GM18517 (cell line): ENCODE data around the gene ARHGAP25.

Source experiments
- ATAC-seq: cut with Tn5 transposase; IDR thresholded peaks from one replicate; pipeline ENCODE4 v1.9.1; 2021; ENCODE audit warnings: mild to moderate bottlenecking, moderate library complexity; ENCODE audit not compliant: unreplicated experiment

The ARHGAP25 gene

GRCh38 chr2:68855550-68855949, 120.9 kb downstream of the ARHGAP25 start:
- no peak for ATAC-seq

GRCh38 chr2:68857202-68857845, 122.7 kb downstream of the ARHGAP25 start:
- ATAC-seq: no peak

GRCh38 chr2:68857855-68858456, 123.3 kb downstream of the ARHGAP25 start:
- no peak for ATAC-seq

DNA sequence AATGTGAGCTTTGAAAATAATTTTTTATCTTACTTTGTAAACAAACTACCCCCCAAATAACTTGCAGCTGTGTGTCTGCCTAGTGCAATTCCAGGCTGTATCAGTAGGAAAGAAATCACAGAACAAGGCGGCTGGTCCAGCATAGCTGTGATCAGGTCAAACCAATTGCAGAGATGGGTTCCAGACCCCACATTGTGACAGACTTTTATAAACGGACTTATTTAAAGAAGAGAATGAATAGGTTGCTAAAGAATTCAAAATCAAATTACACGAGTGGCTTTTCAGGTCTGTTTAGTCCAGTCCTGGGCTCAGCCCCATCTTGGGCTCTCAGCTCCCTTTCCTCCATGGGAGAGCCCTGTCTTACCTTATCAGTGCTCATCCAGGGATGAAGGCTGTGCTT, 125.5 kb downstream of the ARHGAP25 start:
- ATAC-seq: no peak

GRCh38 chr2:68861330-68861729, 126.7 kb downstream of the ARHGAP25 start:
- ATAC-seq: no peak

DNA sequence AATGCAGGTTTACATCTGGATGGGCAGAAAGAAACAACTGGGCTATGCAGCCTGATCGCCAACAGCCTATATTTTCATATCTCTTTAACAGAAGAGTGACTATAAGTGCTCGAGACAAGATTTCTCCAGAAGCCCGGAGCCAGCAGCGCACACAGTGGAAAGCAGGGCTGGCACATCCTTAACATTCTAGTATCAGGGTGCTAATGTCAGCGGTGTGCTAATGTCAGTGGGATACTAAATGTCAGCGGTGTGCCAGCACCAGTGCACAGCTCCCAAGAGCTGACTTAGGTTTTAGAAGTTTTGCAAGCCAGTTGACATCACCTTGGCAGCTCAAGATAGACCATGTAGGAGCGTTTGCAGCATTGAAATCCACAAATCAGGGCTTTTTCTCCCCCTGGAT, 128.3 kb downstream of the ARHGAP25 start:
- no peak for ATAC-seq

- ATAC-seq: no peak
Measured at GRCh38 chr2:68863996-68864395, 129.4 kb downstream of the ARHGAP25 start.

- ATAC-seq: no peak
Measured at GRCh38 chr2:68865108-68865507, 130.5 kb downstream of the ARHGAP25 start.

DNA sequence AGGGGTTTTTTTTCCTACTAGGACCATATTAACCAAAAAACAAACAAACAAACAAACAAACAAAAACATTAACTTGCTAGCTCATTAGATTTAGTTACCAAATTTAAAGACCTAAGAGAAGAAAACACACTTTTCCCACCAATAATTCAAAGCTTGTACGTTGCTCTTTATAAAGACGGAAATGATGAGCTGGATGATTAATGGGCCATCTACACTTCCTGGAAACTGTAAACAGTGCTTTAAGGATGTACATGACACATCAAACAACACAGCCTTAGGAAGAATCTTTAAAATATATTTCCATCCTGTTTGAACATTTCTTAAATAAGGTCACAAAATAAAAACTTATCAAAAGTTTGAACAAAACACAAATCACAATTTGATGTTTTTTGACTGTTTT, 135.6 kb downstream of the ARHGAP25 start:
- no peak for ATAC-seq

DNA sequence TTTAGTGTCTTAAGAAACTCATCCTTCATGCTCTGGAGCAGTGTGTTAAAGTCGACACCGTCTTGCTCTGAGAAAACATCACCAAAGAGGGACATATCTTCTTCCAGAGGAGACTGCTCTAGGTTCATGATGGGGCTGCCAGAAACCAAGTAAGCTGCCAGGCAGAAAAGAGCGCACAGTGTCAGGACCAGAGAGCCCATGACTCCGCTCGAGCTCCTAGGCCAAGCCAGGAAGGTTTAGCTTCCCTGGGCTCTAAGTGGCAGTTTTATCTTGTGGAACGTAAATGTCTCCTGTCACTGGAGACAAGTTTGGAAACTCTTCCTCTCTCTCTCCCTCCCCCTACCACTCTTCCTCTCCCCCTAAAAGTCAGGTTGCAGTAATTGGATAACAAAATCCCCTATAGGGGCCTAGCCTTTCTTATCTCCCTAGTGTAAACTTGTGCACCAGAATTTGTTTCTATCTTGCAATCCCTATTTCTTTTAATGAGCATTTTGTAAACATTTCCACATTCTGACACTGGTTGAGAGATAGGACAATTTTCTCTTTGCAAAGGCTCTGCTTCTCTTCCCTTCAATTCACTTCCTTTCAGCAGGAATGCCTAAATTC, 136.7 kb downstream of the ARHGAP25 start, which contains the start of gene BMP10:
BMP10 (minus strand) TSS at position 239 of the 606 bp plus-strand sequence; CDS start at position 200, 39 bp downstream.
- ATAC-seq: no peak
